ENCODE measurements around the gene MPPED2. TPM values are rescaled to one million over a fixed set of nuclear protein-coding genes. Genes with fewer than 3 reads are reported as not detected.

The MPPED2 gene
- total and polyA plus RNA-seq, 10 of the 15 experiments (the other 5 are each of a cell fraction or from before 2014, with no cell fraction given) = not detected

DNA sequence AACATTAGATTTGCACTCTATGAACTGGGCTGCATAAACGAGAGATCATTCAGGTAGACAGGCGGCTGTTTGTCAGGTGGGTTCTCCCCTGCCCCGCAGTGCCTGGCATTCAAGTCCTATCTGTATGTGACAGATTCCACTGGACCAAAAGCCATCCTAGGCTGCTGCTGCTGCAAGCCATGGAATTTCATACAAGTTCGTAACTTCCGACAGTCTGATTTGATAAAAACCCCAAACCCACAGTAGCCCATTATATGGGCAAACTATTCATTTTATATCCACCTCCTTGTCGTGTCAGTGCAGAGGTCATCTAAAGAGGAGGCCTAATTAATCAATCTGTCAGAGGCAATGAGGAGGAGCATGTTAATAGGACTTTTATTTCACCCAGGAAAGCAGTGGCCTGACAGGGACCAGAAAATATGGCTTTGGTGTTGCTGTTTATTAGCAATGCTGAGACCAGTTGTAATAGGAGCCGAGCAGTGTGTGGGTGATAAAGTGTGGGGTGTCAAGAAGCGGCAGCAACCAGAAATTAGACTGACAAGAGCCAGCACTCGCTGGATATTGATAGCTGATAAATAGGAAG lies 139.0 kb downstream of the MPPED2 start (continued):
- TF ChIP-seq POU2F2 (IDR thresholded peaks at IDR 0.05; ENCODE audit: borderline replicate concordance, low read depth, low read length) (no peak), USF2 (IDR thresholded peaks at IDR 0.05; ENCODE audit: borderline replicate concordance, low read depth, low read length) (no peak), YBX1 (IDR thresholded peaks at IDR 0.05) (no peak)

DNA sequence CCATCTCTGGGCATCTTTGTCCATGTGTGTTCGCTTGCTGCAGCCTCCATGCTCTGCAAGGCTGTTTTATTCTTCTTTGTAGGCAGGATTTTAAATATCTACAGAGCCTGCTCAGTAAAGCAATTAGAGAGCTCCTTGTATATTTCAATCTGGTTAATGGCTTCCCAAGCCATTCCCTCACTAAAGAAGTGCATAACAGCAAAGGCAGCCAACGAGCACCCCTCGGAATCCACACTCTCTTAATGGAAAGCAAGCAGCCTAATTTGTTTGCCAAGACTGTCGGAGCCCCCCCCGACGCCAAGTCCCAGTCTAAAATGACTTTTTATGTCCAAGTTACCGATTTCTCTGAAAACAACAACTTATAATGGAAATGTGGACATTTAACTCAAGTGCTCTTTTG lies 139.6 kb downstream of the MPPED2 start:
- Histone ChIP-seq H4K20me1 (ENCODE audit: control insufficient read depth, insufficient read depth) (no peaks in the 10 kb centered on the region), H3K27me3 (replicated peaks in 1 of 2; ENCODE audit: control insufficient read depth in 2 of 2, insufficient read depth in 2 of 2, low read length in 1 of 2) (no peaks in the 10 kb centered on the region), H3K4me1 (ENCODE audit: control insufficient read depth, insufficient read depth, low read length) (no peaks in the 10 kb centered on the region), H3K36me3 (ENCODE audit: control insufficient read depth in 2 of 2, insufficient read depth in 2 of 2, low read length in 1 of 2) (no peaks in the 10 kb centered on the region), H3K27ac (ENCODE audit: control insufficient read depth, insufficient read depth) (no peak overlapping the region), H2AFZ (ENCODE audit: control insufficient read depth, low read depth, low read length) (no peak overlapping the region), H3K4me2 (ENCODE audit: control insufficient read depth, insufficient read depth) (no peak overlapping the region), H3K9me3 (replicated peaks; ENCODE audit: control insufficient read depth, insufficient read depth, low read length) (no peaks in the 10 kb centered on the region), H3K79me2 (ENCODE audit: control insufficient read depth, insufficient read depth, low read length) (no peaks in the 10 kb centered on the region), H3K4me3 (no peak overlapping the region), H3K9ac (ENCODE audit: control insufficient read depth, insufficient read depth, low read length) (no peak overlapping the region)
- intact Hi-C loops (cut with micrococcal nuclease; ENCODE audit: unreplicated experiment) = no loop called here
- no peak for FAIRE-seq
- DNase-seq (ENCODE audit: low read depth, low spot score) = no peak
- POLR2A ChIA-PET = no interaction called here
- in situ Hi-C loops (cut with MboI) = no loop called here
- 22% methylated on average over 7 of the region's 7 CpGs for WGBS (ENCODE audit: insufficient coverage, insufficient replicate concordance, low lambda C conversion rate, missing lambda C conversion rate)
- CTCF ChIA-PET = no interaction called here
- no peak for ATAC-seq
- no TSS peak for BruUV-seq (replicated peaks)
- SMC1A ChIA-PET (ENCODE audit: uncharacterized antibody, unreplicated experiment) = no interaction called here
- RAD21 ChIA-PET (ENCODE audit: unreplicated experiment) = no interaction called here
- TF ChIP-seq ZNF274 (IDR thresholded peaks at IDR 0.05; ENCODE audit: insufficient read depth, insufficient read length) (no peak), RUNX3 (IDR thresholded peaks at IDR 0.05; ENCODE audit: low read length) (no peak), ZZZ3 (IDR thresholded peaks at IDR 0.05; ENCODE audit: control insufficient read depth, insufficient read length, low read depth) (no peak), CREB1 (IDR thresholded peaks at IDR 0.05; ENCODE audit: low read depth) (no peak), NR2C2 (IDR thresholded peaks at IDR 0.05; ENCODE audit: borderline replicate concordance, control insufficient read depth, insufficient read length, low read depth) (no peak), PBX3 (IDR thresholded peaks at IDR 0.05; ENCODE audit: insufficient replicate concordance, low read depth, low read length) (no peak), JUNB (IDR thresholded peaks at IDR 0.05) (no peak)
- TF ChIP-seq, protein P1, sequence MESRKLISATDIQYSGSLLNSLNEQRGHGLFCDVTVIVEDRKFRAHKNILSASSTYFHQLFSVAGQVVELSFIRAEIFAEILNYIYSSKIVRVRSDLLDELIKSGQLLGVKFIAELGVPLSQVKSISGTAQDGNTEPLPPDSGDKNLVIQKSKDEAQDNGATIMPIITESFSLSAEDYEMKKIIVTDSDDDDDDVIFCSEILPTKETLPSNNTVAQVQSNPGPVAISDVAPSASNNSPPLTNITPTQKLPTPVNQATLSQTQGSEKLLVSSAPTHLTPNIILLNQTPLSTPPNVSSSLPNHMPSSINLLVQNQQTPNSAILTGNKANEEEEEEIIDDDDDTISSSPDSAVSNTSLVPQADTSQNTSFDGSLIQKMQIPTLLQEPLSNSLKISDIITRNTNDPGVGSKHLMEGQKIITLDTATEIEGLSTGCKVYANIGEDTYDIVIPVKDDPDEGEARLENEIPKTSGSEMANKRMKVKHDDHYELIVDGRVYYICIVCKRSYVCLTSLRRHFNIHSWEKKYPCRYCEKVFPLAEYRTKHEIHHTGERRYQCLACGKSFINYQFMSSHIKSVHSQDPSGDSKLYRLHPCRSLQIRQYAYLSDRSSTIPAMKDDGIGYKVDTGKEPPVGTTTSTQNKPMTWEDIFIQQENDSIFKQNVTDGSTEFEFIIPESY (IDR thresholded peaks at IDR 0.05) = no peak
- TF ChIP-seq, protein P2, sequence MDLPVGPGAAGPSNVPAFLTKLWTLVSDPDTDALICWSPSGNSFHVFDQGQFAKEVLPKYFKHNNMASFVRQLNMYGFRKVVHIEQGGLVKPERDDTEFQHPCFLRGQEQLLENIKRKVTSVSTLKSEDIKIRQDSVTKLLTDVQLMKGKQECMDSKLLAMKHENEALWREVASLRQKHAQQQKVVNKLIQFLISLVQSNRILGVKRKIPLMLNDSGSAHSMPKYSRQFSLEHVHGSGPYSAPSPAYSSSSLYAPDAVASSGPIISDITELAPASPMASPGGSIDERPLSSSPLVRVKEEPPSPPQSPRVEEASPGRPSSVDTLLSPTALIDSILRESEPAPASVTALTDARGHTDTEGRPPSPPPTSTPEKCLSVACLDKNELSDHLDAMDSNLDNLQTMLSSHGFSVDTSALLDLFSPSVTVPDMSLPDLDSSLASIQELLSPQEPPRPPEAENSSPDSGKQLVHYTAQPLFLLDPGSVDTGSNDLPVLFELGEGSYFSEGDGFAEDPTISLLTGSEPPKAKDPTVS (IDR thresholded peaks at IDR 0.05; ENCODE audit: low read depth, low read length) = no peak
- TF ChIP-seq, protein P3, sequence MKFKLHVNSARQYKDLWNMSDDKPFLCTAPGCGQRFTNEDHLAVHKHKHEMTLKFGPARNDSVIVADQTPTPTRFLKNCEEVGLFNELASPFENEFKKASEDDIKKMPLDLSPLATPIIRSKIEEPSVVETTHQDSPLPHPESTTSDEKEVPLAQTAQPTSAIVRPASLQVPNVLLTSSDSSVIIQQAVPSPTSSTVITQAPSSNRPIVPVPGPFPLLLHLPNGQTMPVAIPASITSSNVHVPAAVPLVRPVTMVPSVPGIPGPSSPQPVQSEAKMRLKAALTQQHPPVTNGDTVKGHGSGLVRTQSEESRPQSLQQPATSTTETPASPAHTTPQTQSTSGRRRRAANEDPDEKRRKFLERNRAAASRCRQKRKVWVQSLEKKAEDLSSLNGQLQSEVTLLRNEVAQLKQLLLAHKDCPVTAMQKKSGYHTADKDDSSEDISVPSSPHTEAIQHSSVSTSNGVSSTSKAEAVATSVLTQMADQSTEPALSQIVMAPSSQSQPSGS (IDR thresholded peaks at IDR 0.05; ENCODE audit: low read length) = no peak
- TF ChIP-seq, protein P4, sequence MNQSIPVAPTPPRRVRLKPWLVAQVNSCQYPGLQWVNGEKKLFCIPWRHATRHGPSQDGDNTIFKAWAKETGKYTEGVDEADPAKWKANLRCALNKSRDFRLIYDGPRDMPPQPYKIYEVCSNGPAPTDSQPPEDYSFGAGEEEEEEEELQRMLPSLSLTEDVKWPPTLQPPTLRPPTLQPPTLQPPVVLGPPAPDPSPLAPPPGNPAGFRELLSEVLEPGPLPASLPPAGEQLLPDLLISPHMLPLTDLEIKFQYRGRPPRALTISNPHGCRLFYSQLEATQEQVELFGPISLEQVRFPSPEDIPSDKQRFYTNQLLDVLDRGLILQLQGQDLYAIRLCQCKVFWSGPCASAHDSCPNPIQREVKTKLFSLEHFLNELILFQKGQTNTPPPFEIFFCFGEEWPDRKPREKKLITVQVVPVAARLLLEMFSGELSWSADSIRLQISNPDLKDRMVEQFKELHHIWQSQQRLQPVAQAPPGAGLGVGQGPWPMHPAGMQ (IDR thresholded peaks at IDR 0.05; ENCODE audit: borderline replicate concordance) = no peak

All from GM12878 (cell line).